GM19468 (cell line): ENCODE results near the gene TBC1D4.
"Not testable (repeated sequence)": the region's sequence is repeated elsewhere in the genome, so short reads cannot be mapped to it uniquely, and the experiment has no call there.

ENCODE experiments used
- ATAC-seq: cut with Tn5 transposase; IDR thresholded peaks from one replicate; pipeline ENCODE4 v1.9.1; 2021; ENCODE audit warnings: mild to moderate bottlenecking, moderate library complexity, moderate number of reproducible peaks; ENCODE audit not compliant: unreplicated experiment; ENCODE audit errors: extremely low read depth

TBC1D4 gene

DNA sequence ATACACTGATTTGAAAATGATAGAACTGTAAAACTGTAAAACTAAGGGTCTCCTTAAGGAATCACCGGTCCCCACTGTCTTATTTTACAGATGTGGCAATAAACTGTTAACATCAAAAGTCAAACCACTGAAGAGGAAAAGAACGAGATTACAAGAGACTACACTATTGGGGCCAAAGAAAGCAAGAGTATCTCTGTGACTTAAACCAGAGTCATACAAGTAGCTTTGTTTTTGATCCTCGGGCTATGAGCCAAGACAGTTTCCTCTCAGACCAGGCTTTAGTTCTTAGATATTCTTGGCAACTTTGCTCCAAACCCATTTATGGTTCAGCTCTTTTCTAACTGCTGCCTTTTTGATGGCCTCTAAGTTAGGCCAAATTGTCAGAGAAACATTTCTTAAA is 113.8 kb downstream of the TBC1D4 start:
- no peak for ATAC-seq

DNA sequence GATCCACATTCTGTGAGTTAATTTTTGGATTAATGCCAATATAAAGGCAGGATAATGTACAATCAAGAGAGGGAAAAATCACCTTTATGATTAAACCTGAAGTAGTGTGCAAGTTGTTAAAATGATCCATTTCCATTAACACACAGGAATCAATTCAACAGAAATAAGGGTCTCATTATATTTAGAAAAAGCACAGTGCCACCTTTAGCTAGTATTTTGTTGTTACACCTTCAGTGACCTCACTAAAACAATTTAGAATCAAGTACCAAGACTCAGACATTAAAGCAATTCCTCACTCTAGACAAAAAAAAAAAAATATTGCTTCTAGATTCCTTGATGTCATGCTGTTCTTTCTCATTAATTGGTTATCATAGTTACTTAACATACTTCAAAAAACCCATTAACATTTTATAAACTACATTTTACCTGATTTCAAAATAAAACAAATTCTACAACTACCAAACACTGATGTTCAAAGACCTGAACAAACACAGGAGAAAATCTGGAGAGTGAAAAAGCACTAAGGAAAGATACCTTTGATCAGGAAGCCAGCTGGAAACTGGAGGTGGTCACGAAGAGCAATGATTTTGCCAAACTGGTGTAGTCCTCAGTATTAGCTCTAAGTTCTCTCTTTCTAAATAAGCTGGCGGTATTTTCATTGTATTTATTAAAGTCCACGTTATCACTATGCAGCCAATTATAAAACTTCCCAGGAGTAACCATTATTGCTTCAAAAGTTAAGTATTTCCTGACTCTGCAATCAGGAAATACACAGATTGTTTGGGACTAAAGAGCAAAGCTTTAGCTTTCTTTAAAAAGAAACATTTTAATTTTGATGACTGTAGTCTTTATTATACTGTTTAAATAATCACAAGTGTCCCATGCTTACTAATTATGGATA is 115.3 kb downstream of the TBC1D4 start:
- ATAC-seq, result no peak

DNA sequence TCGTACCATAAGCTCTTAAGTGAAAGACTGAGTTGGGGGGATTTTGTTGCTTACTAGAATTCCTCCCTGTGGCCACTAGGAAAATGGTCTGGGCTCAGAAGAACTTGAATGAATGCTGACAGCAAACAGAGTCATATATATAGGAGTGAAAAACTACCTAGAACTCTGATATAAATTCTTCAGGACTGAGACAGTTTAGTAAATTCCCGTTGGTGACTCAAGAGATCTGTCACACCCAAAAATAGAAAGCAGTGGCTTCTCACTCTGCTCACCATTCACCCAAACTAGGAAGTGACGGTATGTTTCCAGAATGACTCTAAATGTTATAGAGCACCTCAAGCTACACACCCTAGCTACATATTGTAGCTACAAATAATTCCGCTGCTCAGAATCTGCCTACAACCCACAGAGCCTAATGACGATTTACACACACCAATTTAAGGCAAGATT is 116.2 kb downstream of the TBC1D4 start:
- ATAC-seq, result peak; percentile 87

- ATAC-seq, result no peak
These were observed 117.7 kb downstream of the TBC1D4 start for GRCh38 chr13:75364131-75364713.

- no peak for ATAC-seq
These were observed 118.6 kb downstream of the TBC1D4 start for GRCh38 chr13:75363371-75363770.

DNA sequence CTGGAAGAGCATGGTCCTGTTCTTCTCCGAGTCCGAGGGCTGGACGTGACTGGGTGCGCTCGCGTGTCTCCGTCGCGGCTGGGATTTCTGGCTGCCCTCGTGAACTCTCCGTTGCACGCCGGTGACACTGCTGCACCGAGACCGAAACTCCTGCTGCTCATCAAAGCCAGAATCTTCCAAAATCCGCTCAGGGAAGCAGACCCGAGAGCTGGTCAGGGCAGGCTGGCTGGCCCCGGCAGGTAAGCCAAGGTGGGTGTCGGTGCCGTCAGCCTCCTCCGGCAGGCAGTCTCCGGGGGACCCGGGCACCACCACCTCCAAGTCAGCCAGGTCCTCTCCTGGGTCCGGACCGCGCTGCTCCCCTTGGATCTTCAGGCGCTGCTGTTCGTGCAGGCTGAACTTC is 119.9 kb downstream of the TBC1D4 start:
- no peak for ATAC-seq

DNA sequence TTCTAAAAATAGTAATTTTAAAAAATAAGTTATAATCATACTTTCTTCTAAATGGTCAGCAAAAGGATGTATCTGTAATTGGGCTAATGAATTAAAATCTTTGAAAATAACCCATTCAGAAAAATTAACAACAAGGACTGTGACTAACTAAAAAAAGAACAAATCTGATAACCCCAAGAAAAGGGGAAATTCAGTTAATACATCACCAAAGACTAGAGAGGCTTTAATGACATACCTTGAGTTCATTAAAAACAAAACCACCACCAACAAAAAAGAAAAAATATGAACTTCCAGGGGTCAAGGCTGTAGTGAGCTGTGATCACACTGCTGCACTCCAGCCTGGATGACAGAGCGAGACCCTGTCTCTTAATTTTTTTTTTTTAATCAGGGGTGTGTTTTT is 121.8 kb downstream of the TBC1D4 start:
- ATAC-seq, result no peak

- no peak for ATAC-seq
These were observed 122.7 kb downstream of the TBC1D4 start for GRCh38 chr13:75359266-75359665.

- no peak for ATAC-seq
These were observed 124.2 kb downstream of the TBC1D4 start for GRCh38 chr13:75357576-75358289.

DNA sequence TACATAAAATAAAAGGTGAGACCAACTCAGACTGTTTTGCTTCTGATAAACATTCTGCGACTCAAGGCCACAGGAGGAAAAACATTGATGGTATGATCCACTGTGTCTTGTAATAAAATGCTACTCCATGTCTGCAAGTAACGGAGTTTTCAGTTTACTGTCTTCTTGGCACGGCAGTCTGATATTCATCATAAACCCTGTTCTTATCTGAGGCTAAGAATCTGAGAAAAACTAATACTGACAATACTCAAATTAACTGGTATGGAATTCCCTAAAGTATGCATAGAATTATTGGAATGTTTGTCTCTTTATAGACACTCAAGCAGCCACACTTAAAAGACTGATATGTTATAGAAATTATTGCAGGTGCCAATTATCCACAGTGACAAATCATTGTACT is 125.5 kb downstream of the TBC1D4 start:
- ATAC-seq, result no peak

GRCh38 chr13:75355609-75356008 is 126.4 kb downstream of the TBC1D4 start:
- no peak for ATAC-seq

GRCh38 chr13:75353781-75354193 is 128.2 kb downstream of the TBC1D4 start:
- no peak for ATAC-seq

- ATAC-seq, result no peak
These were observed 129.2 kb downstream of the TBC1D4 start for GRCh38 chr13:75352641-75353327.

GRCh38 chr13:75351538-75351937 is 130.4 kb downstream of the TBC1D4 start:
- not testable (repeated sequence) for ATAC-seq

GRCh38 chr13:75347925-75348324 is 134.0 kb downstream of the TBC1D4 start:
- ATAC-seq, result no peak

DNA sequence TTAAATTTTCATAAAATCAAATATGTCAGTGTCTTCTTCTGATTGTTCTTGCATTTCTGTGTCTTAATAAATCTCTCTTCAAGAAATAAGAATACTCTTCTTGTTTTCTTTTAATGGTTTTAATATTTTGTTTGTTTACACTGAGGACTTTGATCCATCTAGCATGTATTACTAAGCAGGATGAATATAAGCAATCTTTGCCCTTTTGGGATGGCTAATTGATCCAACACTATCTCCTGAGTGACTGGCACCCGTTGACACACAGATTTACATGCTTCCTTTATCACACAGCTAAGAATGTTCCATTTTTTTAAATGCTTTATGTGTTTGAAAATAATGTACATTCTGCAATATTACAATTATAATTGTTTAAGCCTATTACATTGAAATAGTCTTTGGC is 134.5 kb downstream of the TBC1D4 start:
- no peak for ATAC-seq

- ATAC-seq, result no peak
These were observed 136.8 kb downstream of the TBC1D4 start for GRCh38 chr13:75345193-75345592.

DNA sequence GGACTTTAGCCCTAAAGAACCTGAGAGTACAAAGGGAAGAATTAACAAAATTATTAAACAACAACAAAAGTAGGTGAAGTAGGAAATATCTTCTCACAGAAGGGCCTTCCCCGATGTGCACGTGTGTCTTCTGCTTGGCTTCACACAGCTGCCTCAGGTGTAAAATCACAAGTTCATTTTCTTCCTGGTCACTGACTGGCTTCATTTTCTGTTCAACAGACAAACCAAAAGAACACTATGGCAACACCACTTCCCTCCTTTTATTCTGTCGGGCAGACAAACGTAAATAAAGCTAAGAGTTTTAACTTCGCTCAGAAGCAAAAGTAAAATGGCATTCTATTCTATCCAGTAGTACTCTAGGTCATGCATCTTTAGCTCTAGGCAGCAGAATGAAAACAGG is 140.9 kb downstream of the TBC1D4 start:
- peak; percentile 37 for ATAC-seq

DNA sequence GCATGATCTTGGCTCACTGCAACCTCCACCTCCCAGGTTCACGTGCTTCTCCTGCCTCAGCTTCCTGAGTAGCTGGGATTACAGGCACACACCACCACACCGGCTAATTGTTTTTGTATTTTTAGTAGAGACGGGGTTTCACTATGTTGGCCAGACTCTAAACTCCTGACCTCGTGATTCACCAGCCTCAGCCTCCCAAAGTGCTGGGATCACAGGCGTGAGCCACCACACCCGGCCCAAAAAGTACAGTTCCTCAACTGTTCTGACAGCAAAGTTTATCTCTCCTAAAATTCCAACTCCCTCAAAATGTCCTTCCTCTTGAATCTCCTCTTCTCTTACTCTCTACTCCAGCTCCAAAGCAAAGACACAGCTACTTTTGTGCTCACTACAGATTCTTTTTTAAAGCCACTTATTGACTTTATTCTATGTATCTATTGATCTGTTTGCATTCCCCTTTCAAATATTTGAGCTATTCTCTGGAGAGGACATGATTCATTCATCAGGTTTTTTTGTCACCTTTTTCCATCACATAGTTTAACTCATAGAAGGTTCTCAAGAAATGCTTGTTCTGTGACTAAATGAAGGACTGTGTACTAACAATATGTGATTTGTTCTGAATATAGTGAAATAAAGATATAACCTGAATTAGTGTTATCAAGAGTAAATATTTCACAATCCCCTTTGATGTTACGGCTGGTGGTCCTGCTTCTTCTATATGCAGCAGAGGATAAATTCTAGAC is 142.2 kb downstream of the TBC1D4 start:
- no peak for ATAC-seq
